ENCODE measurements around the gene UAP1L1.

GRCh38 chr9:137114220-137114612, 36.9 kb downstream of the UAP1L1 start:
- TF ChIP-seq CTCF (IDR thresholded peaks at IDR 0.05) (no peak), POLR2A (IDR thresholded peaks at IDR 0.05) (no peak)
